Chondrocyte (in vitro differentiated cells): ENCODE results near the gene GAL3ST1. TPM values are rescaled to one million over a fixed set of nuclear protein-coding genes. Genes with fewer than 3 reads are reported as not detected.

Experiments
- DNase-seq: peaks from one replicate; pipeline ENCODE4 v3.0.0; 2021; ENCODE audit warnings: mixed read lengths, low spot score
- H3K27ac Mint-ChIP-seq: one replicate; pipeline ENCODE4 v1.8.0; 2021; ENCODE audit warnings: mild to moderate bottlenecking, moderate library complexity, mixed read lengths; ENCODE audit not compliant: unreplicated experiment
- H3K27me3 Mint-ChIP-seq: 2 replicates; pipeline ENCODE4 v1.8.0; 2021; ENCODE audit warnings: low read depth, mixed read lengths
- H3K36me3 Mint-ChIP-seq: 2 replicates; pipeline ENCODE4 v1.8.0; 2021; ENCODE audit warnings: low read depth, mixed read lengths
- H3K4me1 Mint-ChIP-seq: 2 replicates; pipeline ENCODE4 v1.8.0; 2021; ENCODE audit warnings: low read depth, mild to moderate bottlenecking, mixed read lengths
- H3K4me3 Mint-ChIP-seq: one replicate; pipeline ENCODE4 v1.8.0; 2021; ENCODE audit warnings: mild to moderate bottlenecking, moderate library complexity, mixed read lengths; ENCODE audit not compliant: unreplicated experiment
- H3K9me3 Mint-ChIP-seq: 2 replicates; pipeline ENCODE4 v1.8.0; 2021; ENCODE audit warnings: low read depth, mixed read lengths
- CTCF ChIP-seq: fragments of 200-600 bp; sonication (generic); IDR thresholded peaks from 2 replicates; pipeline ENCODE4 v1.5.0; 2021; ENCODE audit warnings: antibody characterized with exemption, mild to moderate bottlenecking, moderate library complexity
- total RNA-seq: library from RNA; stranded (reverse); gene quantifications from 3 replicates; pipeline ENCODE4 v1.2.1, GENCODE V29; 2021

GAL3ST1 gene
- total RNA-seq, 1 donor from 2014 or later = 3.9 TPM

- Mint-ChIP-seq H3K4me1 (no peaks in the 10 kb centered on the region), H3K9me3 (peaks cover 5% of the 10 kb centered on the region), H3K4me3 (no peak overlapping the region), H3K27ac (no peak overlapping the region), H3K27me3 (peaks cover 6% of the 10 kb centered on the region), H3K36me3 (no peaks in the 10 kb centered on the region)
- no peak for DNase-seq
- TF ChIP-seq CTCF = no peak
Measured at GRCh38 chr22:30516273-30516672, 58.2 kb downstream of the GAL3ST1 start.

- H3K4me1 Mint-ChIP-seq = no peaks in the 10 kb centered on the region
Measured at GRCh38 chr22:30514252-30514651, 60.2 kb downstream of the GAL3ST1 start.

GRCh38 chr22:30513462-30513861 lies 61.0 kb downstream of the GAL3ST1 start:
- peaks cover 1% of the 10 kb centered on the region for H3K27me3 Mint-ChIP-seq
- H3K9me3 Mint-ChIP-seq = peaks cover 5% of the 10 kb centered on the region
- H3K36me3 Mint-ChIP-seq = no peaks in the 10 kb centered on the region
- H3K4me3 Mint-ChIP-seq = no peak overlapping the region
- DNase-seq = no peak
- no peaks in the 10 kb centered on the region for H3K4me1 Mint-ChIP-seq
- no peak for TF ChIP-seq CTCF
- no peak overlapping the region for H3K27ac Mint-ChIP-seq

More at GRCh38 chr22:30514252-30514651, 60.2 kb downstream of the GAL3ST1 start:
- H3K27ac Mint-ChIP-seq = no peak overlapping the region
- peaks cover 5% of the 10 kb centered on the region for H3K9me3 Mint-ChIP-seq
- H3K4me3 Mint-ChIP-seq = no peak overlapping the region
- no peak for DNase-seq
- H3K27me3 Mint-ChIP-seq = peaks cover 1% of the 10 kb centered on the region
- H3K36me3 Mint-ChIP-seq = no peaks in the 10 kb centered on the region
- TF ChIP-seq CTCF = no peak

- peaks cover 5% of the 10 kb centered on the region for H3K9me3 Mint-ChIP-seq
- no peaks in the 10 kb centered on the region for H3K27me3 Mint-ChIP-seq
- no peak overlapping the region for H3K27ac Mint-ChIP-seq
- H3K4me1 Mint-ChIP-seq = no peaks in the 10 kb centered on the region
- no peak for TF ChIP-seq CTCF
- no peak overlapping the region for H3K4me3 Mint-ChIP-seq
- no peaks in the 10 kb centered on the region for H3K36me3 Mint-ChIP-seq
- DNase-seq = no peak
Measured at GRCh38 chr22:30511911-30512310, 62.6 kb downstream of the GAL3ST1 start.

- H3K4me3 Mint-ChIP-seq = no peak overlapping the region
- H3K27me3 Mint-ChIP-seq = peaks cover 3% of the 10 kb centered on the region
- no peaks in the 10 kb centered on the region for H3K4me1 Mint-ChIP-seq
- no peaks in the 10 kb centered on the region for H3K36me3 Mint-ChIP-seq
- DNase-seq = no peak
- H3K27ac Mint-ChIP-seq = no peak overlapping the region
- peaks cover 5% of the 10 kb centered on the region for H3K9me3 Mint-ChIP-seq
- no peak for TF ChIP-seq CTCF
Measured at GRCh38 chr22:30511109-30511508, 63.4 kb downstream of the GAL3ST1 start.
